GM19043 (cell line): ENCODE measurements around the gene ARHGAP42.

ENCODE experiments used
- ATAC-seq: cut with Tn5 transposase; IDR thresholded peaks from one replicate; pipeline ENCODE4 v1.9.1; 2021; ENCODE audit warnings: low read depth; ENCODE audit not compliant: unreplicated experiment

Gene ARHGAP42

GRCh38 chr11:100753571-100753970, 66.5 kb downstream of the ARHGAP42 start:
- no peak for ATAC-seq

GRCh38 chr11:100756559-100756958, 69.5 kb downstream of the ARHGAP42 start:
- no peak for ATAC-seq

GRCh38 chr11:100757646-100758045, 70.6 kb downstream of the ARHGAP42 start:
- ATAC-seq: no peak

GRCh38 chr11:100759106-100759505, 72.0 kb downstream of the ARHGAP42 start:
- ATAC-seq: no peak

- no peak for ATAC-seq
Observed at GRCh38 chr11:100759856-100760255, 72.8 kb downstream of the ARHGAP42 start.

DNA sequence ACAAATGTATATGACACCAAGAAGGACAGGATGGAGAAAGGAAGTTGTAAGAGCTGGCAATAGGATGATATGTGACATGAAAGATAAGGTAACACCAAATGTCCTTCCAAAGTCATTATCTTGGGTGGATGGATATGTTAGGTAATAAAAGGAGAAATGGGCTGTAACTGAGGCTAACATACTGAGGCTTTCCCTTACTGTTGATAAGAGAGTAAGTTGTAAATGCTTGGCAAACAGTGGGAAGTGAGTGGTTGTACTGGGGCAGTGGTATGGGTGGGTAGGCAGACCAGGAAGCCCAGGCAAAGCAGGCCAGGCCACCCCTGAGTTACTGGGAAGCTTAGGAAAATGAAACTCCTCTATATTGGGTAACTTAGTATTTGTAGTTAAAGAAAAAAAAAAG, 73.7 kb downstream of the ARHGAP42 start:
- no peak for ATAC-seq

GRCh38 chr11:100761841-100762240, 74.8 kb downstream of the ARHGAP42 start:
- ATAC-seq: no peak

DNA sequence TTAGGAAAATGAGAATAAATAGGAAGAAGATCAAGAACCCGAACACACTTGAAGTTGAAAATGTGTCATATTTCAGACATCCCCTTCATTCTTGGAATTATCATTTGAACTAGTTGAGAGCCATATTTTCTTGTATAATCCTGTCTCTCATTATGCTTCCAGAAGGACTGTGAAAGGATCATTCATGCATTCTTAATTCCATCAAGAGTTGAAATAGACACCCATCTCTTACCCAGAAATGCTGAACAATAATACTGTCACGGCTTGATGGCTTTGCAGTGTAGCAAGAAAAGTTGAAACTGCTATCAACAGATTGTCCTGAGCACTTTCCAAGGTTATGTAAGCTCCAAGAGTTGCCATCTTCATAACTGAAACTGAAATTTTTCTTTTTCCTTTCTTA, 79.7 kb downstream of the ARHGAP42 start:
- ATAC-seq: no peak

- ATAC-seq: no peak
Observed at GRCh38 chr11:100769165-100769564, 82.1 kb downstream of the ARHGAP42 start.

DNA sequence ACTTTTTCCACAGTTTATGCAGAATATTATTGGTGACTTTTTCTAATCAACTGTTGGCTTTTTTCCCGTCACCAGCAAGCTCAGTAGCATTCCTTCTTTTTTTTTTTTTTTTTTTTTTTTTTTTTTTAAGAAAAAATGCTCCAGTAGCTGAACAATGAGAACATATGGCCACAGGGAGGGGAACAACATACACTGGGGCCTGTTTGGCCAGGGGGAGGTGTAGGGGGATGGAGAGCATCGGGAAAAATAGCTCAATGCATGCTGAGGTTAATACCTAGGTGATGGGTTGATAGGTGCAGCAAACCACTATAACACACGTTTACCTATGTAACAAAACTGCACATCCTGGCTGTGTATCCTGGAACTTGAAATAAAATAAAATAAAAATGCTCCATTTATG, 82.5 kb downstream of the ARHGAP42 start:
- ATAC-seq: no peak

DNA sequence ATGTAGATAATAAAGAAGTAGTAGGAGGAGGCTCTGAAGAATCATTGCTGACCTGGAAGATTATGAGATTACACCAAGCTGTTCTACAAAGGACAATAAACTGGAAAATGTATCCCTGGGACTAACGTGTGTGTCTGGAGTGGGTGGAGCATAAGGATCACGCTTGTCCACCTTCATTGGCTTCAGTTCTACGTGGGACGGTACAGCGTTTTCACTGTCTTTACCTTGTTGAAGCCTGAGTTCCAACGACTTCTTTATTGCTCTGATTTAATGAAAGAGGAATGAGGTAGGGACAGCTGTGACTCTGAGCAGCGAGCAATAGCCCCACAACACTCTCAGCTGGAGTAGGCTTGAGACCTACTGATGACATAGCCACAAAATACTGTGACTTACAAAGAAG, 87.0 kb downstream of the ARHGAP42 start:
- ATAC-seq: no peak

DNA sequence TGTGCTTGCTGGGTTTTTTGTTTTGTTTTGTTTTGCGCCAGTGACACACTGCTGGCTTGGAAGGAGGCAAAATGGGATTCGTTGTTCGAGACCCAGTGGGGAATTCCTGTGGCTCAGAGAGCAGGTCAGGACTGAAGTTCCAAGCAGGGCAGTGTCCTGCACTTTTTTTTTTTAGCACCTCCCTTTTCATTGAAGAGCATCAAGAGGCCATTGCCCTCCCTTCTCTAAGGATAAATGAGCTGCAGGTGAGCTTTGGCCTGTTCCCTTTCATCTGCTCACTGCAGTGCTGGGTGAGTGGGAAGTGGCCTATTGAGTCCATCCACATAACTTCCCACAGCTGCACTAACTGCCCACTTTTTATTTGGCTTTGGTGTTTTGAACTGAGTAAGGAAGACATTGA, 87.8 kb downstream of the ARHGAP42 start:
- ATAC-seq: no peak

GRCh38 chr11:100776212-100776896, 89.3 kb downstream of the ARHGAP42 start:
- no peak for ATAC-seq

- no peak for ATAC-seq
Observed at GRCh38 chr11:100777103-100777502, 90.0 kb downstream of the ARHGAP42 start.

DNA sequence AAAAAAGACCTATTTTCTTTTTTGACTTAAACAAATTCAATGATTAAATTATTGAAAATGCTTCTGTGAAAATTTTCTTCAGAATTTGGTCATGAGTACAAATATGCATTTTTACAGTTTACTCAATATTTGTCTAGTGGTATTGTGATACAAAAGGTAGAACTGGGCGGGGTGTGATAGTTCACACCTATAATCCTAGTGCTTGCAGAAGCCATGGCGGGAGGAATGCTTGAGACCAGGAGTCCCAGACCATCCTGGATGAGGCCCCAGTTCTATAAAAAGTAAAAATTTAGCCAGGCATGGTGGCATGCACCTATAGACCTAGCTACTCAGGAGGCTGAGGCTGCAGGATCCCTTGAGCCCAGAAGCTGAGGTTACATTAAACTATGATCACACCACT, 90.6 kb downstream of the ARHGAP42 start:
- ATAC-seq: no peak

GRCh38 chr11:100778166-100778785, 91.2 kb downstream of the ARHGAP42 start:
- ATAC-seq: no peak

DNA sequence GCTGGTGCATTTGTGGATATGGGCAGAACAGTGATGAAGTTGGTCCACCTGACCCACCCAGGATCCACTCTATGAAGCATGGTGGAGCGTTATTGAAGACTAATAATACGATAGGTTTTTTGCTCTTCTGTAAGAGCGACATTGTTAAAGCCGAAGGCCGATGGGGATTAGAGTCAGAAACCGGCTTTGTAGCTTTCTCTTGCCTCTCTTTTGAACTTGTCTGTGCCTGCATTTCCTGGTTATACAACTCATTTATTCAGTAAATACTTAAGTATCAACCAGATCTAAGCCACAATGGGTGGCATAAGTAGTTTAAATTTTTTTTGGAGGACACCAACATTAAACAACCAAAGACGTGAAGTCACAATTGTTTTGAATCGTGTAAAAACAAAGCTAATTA, 93.4 kb downstream of the ARHGAP42 start:
- ATAC-seq: no peak

DNA sequence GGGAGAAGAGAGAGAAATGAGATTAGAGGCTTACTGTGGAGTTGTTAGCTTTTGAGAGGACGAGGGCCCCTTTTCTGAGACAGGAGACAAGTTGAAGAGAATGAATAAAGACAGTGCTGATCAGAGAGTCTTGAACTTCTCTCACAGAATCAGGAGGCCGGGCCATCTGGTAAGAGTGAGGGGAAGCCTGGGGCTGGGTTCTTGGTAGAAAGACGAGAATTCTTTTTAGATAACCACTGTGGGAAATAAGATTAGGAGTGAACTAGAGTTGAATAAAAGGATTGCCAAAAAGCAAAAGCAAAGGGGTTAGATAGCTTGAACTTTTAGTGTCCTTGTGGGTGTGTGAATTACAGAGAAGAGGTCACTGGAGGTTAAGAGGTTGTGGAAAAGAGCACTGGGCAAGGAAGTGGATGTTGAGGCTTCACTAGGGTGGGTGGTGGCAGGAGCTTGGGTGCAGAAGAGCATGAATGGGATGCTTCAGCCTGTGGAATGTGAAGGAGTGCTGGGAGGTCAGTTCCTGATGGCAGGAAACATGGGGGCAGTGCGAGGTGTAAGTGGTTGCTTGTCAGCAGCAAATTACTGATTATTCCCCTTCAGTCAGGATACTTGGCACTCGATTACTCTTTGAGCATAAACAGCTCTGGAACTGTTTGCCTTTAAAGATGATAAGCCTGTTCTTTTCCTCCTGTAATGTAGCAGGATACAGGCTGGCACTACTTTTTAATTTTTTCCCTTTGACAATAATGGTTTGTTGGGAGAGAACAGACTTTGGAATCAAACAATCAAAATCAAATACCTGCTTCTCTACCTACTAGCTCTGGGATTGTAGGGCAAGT, 98.3 kb downstream of the ARHGAP42 start:
- no peak for ATAC-seq

DNA sequence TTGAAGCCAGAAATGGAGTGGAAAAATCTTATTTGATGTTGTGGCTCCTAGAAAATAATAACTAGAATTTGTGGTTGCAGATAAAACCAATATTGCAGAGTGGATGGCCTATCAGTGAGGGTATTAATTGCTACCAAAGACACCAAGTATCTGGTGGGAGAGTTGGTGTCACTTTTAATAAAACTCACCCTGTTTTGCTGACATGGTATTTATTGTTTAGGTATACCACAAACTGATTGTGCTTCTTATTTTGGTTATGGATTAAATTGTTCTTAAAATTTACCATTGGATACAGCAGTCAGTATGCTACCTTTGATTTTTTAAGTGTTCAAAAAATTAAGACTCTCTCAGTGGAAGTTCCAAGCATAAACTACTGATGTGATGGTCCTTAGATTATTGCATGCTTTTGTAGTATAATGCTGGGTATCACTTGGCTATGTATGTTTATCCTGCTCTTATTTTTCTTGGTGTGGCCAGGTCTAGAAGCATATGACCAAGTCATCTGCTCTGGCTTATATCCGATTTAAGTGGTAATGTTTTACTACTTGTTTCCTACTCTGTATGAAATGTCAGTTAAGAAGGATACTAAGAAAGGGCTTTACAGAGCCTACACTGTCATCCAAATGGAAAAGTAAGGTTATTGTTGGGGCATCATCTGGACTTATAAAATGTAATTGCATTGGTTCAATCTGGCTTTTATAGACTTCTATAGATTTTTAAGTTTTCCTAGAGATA, 101.6 kb downstream of the ARHGAP42 start:
- no peak for ATAC-seq

GRCh38 chr11:100789500-100789899, 102.4 kb downstream of the ARHGAP42 start:
- no peak for ATAC-seq

DNA sequence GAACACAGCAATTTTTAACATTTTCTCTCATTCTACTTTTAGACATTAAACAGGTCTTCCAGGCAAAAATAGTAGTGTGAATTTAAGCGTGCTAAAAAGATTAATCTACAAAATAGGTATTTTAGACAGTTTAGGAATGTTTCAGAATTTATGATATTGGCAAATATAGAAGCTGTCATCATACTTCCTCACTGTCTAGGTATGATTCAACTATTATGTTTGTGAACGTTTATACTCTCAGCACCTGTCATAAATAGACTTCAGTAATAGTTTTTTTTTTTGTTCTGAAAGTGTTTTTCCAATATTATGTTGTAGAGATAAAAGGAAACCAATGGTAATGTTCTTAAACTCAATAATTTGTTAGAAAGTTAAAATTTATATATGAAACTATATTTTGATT, 103.0 kb downstream of the ARHGAP42 start:
- ATAC-seq: no peak
